WI38 (cell line): Measurements from ENCODE around the gene IGFL4.

Experiments
- H3K4me3 ChIP-seq: 2 replicates; pipeline ENCODE4 v1.5.1; 2011; ENCODE audit warnings: low read depth, mild to moderate bottlenecking, control low read depth, low read length
- TF ChIP-seq, protein P1 (sequence below): IDR thresholded peaks from 2 replicates; pipeline ENCODE4 v1.5.1; 2012; ENCODE audit warnings: low read depth, mild to moderate bottlenecking, control low read depth, low read length

The IGFL4 gene

DNA sequence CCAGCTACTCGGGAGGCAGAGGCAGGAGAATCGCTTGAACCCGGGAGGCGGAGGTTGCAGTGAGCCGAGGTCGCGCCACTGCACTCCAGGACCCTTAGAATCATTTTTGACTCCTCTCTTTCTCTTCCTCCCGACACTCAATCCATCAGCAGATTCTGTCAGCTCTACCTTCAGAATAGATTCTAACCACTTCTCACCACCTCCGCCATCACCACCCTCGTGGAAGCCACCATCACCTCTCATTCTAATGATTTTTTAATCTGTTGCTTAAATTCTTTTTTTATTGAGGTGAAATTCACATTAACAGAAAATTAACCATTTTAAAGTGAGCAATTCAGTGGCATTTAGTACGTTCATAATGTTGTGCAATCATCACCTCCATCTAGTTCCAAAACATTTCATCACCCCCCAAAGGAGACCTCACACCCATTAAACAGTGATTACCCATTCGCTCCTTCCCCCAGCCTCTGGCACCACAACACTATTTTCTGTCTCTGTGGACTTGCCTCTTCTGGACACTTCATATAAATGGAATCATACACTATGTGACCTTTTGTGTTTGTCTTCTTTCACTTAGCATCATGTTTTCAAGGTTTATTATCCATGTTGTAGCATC, 50.6 kb downstream of the IGFL4 start:
- no peak overlapping the region for H3K4me3 ChIP-seq
- TF ChIP-seq, protein P1, sequence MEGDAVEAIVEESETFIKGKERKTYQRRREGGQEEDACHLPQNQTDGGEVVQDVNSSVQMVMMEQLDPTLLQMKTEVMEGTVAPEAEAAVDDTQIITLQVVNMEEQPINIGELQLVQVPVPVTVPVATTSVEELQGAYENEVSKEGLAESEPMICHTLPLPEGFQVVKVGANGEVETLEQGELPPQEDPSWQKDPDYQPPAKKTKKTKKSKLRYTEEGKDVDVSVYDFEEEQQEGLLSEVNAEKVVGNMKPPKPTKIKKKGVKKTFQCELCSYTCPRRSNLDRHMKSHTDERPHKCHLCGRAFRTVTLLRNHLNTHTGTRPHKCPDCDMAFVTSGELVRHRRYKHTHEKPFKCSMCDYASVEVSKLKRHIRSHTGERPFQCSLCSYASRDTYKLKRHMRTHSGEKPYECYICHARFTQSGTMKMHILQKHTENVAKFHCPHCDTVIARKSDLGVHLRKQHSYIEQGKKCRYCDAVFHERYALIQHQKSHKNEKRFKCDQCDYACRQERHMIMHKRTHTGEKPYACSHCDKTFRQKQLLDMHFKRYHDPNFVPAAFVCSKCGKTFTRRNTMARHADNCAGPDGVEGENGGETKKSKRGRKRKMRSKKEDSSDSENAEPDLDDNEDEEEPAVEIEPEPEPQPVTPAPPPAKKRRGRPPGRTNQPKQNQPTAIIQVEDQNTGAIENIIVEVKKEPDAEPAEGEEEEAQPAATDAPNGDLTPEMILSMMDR, result no peak
